Stimulated activated CD4-positive, alpha-beta T cell treated with anti-CD3 and anti-CD28 coated beads, Interleukin-4, amount 100 ng/mL, for 4 hours (primary cell): ENCODE measurements around the gene ARSJ.
"Not testable (repeated sequence)": the region's sequence is repeated elsewhere in the genome, so short reads cannot be mapped to it uniquely, and the experiment has no call there.

Experiments used
- DNase-seq, 2 experiments: peaks; one replicate each; pipeline ENCODE4 v3.0.0-alpha.2; 2020

ARSJ gene

DNA sequence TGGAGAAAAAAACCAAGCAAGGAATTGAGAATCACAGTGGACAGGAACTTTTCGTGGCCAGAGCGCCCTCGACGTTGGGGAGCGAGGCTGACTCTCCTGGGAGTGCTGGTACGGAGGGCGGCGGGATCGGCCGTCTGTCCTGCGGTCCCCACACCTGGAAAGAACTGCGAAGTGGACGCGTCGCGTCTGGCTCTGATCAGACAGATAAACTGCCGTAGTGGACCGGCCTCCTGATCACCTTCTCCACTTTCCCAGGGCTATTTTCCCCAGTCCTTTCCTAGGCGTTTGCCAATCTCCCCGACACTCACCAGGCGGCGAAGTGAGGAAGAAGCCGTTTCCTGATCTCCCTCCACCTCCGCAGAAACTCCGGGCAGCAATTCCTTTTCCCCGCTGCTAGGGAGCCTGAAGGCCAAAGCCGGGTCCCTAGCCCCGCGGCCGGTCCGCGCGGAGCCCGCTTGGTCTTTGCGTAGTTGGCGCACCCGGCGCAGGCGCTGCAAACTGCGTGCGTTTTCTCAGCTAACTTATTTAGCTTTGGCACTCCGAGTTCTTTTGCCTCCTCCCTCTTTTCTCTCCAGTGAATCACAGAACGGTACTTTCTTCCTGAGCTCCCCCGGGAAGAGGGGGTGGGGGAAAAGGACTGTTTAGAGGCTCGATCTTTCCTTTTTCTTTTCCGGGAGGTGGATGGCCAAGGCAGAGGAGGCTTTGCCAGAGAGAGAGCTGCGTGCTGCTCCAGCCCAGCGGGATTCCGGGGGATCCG lies at the start of gene ARSJ:
Gene ARSJ, minus strand, starts transcription at position 500 of the 757 bp plus-strand sequence. CDS start 813 bp downstream, outside the sequence.
- peak in 1 of 2 experiments; percentile 29 for DNase-seq

DNA sequence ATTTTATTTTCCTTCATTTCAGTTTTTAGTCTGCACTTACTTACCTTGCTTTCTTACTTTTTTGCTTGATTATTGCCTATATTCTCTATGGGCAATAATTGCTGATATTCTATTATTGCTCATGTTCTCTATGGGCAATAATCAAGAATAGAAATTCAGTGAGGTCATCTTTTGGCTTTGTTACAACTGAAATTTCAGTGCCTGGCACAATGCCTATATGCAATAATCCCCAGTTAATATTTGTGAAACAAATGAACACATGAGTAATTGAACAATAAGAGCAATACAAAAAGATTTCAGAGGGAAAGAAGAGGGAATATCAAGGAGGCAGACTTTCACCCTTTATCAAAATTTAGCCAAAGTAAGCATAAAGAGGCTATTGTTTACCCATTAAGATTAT lies 48.6 kb upstream of the ARSJ start:
- DNase-seq: no peak

DNA sequence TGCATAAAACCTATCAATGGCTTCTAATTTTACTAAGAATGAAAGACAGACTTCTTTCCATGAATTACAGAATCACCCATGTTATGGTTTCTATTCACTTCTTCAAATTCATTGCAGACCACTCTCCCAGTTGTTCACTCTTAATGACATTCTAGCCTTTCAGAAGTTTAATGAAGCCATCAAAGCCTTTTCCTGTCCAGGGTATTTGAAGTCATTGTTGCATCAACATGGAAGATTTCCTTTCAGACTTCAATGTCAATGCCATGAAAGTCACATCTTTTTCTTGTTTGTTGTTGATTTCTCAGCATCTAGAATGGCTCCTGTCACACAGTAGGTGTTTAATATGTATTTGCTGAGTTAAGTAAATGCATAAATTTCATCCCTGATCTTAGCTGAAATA lies 48.1 kb upstream of the ARSJ start:
- no peak for DNase-seq

DNA sequence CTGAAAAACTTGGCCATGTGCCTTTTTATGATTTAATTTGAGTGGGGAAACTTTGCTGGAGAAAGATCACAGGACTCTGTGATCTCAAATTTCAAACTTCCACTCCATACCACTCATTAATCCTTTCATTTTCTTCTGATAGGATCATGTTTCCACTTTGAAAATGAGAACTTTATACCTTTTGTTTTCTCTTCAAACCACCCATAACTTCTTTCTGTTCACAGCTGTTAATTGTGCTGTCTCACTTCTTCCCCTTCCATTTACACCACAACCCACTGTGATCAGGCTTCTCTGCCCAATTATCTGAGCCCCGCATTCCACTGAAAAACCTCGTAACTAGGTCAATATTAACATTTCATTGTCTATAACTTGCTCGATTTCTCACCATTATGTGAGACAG lies 47.0 kb upstream of the ARSJ start:
- DNase-seq: no peak

DNA sequence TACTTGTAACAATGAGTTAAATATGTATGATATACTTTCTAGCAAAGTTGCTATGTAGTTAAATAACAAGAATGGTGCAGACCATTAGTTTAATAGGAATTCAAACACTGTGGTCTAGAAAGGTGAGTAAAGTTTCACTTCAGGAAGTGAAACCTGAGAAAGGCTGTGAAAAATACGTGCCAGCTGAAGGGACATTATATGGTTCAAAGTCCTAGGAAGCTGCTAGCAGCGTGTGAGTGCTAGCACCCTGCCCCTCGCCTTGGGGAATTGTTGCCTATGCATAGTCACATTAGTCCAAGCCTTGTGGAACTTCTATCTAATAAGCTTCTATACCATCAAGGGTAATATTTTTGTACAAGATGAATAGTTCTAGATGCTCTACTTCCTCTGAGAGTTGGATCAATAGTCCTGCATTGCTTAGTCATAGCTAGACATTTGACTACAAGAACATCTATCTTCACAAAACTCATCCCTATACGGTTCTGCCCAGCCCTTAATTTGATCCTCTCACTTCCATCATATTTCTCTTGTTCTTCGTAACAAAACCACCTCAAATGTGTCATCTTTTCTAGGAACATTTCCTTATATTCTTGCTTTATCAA lies 45.8 kb upstream of the ARSJ start:
- DNase-seq: no peak

DNA sequence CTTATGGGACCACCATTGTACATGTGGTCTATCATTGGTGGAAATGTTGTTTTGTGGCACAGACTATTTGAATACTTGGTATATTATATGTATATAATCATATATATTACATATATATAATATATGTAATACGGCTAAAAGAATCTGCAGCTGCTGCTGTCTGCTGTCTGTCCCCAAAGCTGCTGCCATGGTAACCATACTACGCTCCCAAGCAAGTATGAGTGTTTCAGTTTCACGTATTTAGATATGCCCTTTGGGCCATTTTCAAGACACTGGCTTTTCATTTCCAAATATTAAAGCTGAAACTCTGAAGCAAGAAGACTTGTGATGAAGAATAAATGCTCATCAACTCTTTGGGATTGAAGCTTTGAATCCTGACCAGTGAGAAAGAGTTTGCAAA lies 42.0 kb upstream of the ARSJ start:
- DNase-seq: no peak

DNA sequence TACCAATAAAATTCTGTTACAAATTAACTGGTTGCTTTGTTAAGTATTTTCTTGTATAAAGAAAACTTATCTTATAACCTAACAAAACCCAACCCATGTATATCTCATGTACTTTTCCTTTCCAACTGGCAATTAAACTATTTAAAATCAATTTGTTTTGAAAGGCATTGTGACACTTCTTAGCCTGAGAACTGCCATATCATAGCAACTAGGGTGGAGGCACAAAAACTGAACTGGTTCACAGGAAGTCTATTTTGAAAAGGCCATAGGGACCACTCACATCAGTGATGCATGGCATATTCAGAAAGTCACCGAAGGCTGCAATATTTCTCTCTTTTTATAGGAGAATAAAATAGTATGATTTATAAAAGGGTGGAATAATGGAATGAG lies 40.5 kb upstream of the ARSJ start:
- no peak for DNase-seq

DNA sequence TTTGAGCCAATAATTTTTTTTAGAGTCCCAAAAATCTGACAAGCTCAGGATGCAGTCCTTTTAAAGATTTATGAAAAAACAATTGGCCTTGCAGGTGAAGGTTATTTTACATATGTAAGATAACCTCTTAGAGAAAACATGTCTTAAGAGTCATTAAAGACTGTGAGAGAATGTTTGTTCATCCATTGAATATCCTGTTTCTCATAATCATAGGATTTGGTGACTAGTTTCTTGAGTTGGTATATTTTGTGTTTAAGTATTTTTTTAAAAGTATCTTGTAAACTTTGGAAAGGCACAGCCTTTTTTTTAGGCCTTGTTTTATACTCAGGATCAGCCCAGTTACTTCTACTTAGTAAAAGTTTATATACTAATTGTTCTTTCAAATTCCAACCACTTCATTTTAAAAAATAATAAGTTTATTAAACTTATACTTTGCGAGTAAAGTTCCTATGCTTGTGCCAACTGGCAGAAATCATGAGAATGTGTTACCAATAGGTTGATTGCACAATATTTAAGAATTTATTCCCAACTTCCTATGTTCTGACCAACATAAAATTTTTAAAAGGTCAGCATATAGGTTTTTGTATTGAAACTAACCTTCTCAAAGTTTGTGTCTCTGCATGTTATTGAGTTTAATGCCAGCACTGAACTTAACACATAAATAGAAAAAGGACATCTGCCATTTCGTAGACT lies 40.0 kb upstream of the ARSJ start:
- no peak for DNase-seq

DNA sequence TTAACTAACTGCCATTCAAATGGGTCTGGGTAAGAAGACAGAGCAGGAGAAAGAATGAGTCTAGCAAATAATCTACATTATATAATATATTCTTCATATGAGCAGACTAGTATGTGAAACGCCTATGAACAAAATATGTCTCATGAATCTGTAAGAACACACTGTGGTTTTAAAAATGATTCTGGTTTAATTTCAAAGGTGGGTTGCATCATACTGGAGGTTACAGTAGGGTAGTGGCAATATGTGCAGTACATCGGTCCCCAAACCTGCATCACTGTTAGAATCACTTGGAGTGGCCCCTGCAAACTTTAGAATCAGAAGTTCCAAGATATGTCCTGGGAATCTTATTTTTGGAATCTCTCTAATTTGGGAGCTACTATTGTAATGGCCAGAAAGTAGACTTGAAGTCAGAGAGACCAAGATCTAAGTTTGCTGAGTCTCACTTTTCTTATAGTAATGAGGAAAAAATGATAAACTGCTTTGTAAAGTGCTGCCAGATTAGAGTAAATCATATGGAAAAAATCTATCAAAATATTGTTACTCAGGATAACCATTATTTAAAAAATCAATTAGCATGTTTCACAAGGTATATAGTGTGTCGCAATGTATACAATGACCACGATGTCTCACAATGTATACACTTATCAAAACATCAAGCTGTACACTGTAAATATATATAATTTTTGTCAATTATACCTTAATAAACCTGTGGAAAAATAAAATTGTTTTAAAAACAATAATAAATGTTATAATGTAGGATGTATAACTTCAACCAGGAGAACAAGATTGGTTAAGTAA lies 37.9 kb upstream of the ARSJ start:
- no peak for DNase-seq

DNA sequence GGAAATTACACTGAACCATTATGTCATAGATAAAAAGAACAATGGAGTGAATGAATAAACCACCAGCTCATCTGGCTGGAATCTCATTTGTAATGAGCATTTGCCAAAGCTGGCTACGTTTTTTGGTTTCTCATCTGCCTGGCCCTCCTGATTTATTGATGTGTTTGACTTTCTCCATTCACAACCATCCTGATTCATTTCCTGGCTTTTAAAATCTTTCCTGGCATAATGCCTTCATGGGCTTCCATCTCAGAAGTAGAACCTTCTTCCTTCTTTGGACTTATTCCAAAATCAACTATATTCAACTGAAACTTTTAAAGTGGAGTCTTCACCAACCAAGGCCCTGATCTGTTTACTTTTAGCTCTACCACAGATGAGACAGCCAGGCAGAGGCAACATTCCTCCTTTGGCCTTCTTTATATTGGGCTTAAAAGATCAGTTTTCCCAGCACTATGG lies 36.0 kb upstream of the ARSJ start:
- no peak for DNase-seq

DNA sequence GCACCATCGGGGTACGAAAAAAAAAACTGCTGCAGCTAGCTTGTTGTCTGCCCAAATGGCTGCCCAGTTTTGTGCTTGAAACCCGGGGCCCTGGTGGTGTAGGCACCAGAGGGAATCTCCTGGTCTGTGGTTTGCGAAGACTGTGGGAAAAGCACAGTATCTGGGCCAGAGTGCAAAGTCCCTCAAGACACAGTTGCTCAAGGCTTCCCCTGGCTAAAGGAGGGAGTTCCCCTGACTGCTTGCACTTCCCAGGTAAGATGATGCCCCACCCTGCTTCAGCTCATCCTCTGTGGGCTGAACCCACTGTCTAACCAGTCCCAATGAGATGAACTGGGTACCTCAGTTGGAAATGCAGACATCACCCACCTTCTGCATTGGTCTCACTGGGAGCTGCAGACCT lies 33.8 kb upstream of the ARSJ start:
- DNase-seq: not testable (repeated sequence)

DNA sequence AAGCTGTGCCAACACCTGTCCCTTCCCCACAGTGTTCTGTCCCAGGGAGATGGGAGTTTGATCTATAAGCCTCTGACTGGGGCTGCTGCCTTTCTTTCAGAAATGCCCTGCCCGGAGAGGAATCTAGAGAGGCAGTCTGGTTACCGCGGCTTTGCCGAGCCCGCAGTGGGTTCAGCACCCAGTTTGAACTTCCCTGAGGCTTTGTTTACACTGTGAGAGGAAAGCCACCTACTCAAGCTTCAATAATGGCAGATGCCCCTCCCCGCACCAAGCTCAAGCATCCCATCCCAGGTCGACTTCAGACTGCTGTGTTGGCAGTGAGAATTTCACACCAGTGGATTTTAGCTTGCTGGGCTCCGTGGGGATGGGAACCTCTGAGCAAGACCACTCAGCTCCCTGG lies 33.3 kb upstream of the ARSJ start:
- DNase-seq: no peak

DNA sequence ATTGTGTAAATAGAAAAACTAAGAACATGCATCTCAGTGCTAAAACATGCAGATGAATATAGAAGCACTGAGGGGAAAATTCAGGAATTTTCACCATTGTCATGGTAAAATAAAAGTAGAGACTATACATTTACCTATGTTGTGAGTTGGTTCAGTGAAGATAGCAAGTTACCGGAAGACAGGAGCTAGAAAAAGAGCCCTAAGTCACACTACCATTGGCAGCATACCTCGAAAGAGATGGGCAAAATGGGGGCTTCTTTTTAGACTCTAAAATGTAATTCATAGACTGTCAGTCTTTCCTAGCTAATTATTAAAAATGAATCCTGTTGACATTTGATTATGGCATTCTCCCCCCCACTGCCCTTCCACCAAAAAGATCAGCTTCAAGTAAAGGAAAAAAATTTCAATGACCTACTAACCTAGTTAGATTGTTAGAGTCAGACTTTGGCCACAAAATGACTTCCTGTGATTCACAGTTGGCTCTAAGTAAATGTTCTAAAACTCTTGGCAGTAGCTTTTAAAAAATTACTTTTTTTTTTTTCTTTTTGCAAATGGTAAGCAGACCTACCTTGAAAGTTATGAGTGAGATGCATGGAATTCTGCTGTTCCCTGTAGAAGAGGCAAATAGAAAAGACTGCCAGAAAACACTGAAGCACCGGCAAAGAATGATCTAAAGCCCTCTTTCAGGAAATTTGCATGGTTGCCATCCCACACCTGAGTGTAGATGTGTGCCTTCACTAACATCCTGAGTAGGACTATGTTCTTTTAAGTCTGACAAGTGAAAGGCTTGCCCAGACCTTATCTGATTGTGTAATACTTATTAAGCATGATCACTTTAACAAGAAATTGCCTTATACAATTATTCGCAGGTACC lies 26.4 kb upstream of the ARSJ start:
- no peak for DNase-seq

DNA sequence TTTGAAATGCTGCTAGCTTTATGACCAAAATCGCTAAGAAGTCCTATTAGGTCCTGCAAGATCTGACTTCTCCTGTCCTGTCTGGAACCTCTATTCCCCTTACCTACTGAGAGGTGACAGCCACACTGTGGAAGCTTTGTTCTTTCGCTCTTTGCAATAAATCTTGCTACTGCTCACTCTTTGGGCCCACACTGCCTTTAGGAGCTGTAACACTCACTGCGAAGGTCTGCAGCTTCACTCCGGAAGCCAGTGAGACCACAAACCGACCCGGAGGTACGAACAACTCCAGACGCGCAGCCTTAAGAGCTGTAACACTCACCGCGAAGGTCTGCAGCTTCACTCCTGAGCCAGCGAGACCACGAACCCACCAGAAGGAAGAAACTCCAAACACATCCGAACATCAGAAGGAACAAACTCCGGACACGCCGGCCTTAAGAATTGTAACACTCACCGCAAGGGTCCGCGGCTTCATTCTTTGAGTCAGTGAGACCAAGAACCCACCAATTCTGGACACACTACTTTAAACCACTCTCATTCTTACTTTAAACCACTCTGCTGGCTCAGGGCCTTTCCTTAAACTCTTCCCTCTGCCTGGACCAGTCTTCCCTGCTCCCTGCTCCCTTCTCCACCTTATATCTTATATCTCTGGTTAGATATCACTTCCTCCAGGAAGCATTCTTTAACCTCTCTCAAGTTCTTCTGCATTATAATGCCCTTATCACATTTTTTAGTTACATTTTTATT lies 25.2 kb upstream of the ARSJ start:
- DNase-seq: peak in 1 of 2 experiments; percentile 12

DNA sequence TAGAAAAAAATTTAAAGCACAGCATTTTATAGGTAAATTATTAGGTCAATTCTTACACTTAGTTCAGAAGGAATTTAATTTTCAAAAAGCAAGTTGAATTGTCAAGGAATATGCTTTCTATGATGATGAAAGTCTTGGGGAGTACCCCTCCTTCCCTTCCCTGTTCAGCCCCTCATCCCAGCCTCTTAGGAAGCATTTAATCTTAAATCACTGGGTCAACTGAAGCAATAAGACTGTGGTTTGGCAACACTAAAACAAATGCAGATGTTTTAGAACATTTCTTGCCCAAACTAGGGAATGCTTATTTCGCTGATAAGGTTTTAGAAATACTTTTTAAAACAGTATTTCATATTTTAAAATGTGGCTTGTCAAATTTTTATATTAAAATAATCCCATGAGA lies 19.1 kb upstream of the ARSJ start:
- DNase-seq: no peak

DNA sequence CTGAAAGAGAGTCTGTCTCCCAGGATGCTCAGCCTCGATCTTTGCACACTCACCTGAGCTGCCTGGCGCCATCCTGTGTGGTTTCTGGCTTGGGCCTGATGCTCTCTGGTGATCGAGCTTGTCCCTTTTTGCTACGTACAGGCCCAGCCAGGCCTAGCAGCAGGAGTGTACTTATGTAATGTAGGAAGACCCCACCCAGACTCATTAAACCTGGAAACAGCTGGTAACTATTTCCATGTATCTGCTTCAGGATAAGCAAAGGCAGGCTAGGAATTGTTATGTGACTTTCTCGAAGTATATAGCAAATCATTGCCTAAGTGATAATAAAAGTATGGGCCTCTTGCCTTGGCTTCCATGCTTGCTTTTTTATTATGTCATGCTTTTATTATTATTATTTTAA lies 18.6 kb upstream of the ARSJ start:
- DNase-seq: no peak

DNA sequence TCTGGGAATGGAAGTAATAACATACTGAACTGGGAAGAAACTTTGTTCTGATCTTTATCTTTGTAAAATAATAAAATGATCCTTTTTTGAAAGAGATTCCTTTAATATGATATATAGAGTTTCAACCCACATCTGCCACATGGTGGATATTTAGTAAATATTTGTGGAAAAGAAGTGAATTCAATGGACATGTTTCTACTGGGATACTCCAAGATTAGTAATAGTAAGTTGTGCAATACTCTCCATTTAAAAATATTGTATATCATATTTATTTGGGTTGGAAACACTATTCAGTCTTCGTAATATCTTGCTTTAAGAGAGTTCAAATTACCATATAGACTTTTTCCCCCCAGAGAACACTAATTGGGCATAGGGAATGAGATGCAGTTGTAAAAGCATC lies 17.8 kb upstream of the ARSJ start:
- DNase-seq: no peak

DNA sequence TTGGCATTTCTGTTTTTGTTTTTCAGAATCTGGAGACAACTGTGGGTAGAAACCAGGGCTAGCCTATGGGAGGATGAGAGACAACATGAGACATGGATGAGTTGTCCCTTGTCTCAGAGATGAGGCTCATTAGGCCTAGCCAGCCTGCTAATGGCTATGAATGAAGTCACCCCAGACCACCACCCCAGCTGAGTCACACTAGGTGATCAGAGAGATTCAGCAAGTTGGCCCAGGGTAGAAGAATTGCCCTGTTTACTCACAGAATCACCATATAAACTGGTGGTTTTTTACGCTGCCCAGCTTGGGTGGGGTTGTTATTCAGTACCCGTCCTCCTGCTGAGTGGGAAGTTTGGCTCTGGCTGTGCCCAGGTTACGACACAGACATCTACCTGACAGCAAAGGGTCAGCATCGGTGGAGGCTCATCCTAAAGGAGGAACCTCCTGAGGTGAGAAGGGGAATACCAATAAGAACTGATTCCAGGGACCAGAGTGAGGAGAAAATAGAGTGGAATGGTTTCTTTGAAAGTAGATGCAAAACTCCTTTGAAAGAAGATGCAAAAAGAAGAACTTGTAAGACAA lies 17.2 kb upstream of the ARSJ start:
- no peak for DNase-seq

DNA sequence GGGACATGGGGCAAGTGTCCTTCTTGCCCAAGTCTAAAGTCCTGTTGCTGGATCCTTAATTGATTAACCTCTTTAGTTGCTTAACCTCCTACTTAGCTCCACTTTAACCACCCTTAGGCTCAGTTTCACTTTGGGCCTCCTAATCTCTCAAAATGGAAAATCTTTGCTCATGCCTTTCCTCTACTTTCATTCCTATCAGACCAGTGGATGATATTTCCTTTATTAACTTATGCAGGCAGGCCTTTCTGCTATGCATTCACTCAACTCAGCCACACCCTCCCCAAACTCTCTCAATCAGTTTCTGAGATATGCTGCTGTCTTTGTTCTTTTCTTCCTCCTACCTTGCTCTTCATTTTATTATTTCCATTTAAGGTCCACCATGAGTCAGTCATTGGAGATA lies 14.4 kb upstream of the ARSJ start:
- no peak for DNase-seq

DNA sequence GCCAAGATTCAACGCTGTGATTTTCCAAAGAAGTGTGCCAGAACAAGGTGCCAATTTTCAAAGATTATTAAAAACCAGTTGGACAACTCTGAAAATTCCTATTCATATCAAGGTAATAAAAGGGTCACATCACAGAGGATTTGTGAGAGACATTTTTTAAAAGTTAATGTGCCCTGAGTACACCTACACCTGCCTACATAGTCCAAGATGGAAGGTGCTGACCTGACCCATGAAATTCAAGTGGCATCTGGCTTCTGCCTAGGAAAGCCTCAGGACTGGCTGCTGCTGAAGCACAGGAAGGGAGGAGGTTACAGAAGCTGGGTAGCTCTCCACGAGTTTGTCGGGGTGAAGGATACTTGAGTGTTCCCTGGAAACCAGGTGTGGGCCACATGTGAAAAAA lies 11.4 kb upstream of the ARSJ start:
- DNase-seq: no peak

DNA sequence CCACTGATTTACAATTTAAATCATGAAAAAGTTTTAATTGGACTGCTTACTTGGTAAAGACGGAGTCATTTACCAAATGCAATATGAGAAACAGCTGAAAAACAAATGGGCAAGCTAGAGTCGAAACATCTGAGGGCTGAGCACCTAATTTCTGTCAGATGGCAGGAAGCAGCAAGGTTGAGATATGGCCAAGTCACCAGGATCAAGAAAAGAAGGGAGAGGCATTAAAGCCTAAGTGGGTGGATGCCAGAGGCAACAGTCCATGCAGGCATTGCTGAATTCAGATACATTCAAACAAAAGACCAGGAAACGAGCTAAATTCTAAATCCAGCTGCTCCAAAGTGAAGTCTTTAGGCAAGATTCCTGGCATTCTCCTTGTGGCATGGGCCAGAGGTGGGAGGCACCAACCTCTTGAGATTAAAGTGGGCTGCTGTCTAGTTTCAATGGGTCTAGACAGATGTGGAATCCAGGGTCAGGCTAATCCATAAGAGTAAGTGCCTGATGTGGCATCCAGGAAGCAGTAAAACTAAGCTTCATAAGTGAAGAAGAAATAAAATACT lies 8.0 kb upstream of the ARSJ start:
- no peak for DNase-seq
